Measurements from ENCODE around the gene CELSR1.

CELSR1 gene

DNA sequence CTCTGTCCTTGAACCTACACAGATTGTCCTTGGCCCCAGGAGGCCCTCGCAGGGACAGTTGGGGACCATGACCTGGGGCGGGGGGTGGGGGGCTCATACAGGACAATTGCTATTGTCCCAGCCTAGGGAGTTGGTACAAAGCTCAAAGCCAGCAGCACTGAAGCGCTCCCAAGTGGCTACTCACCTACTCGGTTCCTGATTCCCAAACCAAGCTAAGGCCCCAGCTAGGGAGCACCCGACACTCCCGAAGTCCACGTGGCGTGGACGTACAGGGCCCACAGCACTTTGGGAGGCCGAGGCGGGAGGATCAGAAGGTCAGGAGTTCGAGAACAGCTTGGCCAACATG is 80.6 kb downstream of the CELSR1 start:
- no peak for DNase-seq (ENCODE audit: low spot score)
- in situ Hi-C loops (cut with MboI; ENCODE audit: low sequenced_read_pairs, unreplicated experiment): no loop called here
- TF ChIP-seq, protein P1, sequence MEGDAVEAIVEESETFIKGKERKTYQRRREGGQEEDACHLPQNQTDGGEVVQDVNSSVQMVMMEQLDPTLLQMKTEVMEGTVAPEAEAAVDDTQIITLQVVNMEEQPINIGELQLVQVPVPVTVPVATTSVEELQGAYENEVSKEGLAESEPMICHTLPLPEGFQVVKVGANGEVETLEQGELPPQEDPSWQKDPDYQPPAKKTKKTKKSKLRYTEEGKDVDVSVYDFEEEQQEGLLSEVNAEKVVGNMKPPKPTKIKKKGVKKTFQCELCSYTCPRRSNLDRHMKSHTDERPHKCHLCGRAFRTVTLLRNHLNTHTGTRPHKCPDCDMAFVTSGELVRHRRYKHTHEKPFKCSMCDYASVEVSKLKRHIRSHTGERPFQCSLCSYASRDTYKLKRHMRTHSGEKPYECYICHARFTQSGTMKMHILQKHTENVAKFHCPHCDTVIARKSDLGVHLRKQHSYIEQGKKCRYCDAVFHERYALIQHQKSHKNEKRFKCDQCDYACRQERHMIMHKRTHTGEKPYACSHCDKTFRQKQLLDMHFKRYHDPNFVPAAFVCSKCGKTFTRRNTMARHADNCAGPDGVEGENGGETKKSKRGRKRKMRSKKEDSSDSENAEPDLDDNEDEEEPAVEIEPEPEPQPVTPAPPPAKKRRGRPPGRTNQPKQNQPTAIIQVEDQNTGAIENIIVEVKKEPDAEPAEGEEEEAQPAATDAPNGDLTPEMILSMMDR (IDR thresholded peaks at IDR 0.05; ENCODE audit: borderline replicate concordance, control extremely low read depth, extremely low read depth, insufficient read depth, missing control alignments): no peak

DNA sequence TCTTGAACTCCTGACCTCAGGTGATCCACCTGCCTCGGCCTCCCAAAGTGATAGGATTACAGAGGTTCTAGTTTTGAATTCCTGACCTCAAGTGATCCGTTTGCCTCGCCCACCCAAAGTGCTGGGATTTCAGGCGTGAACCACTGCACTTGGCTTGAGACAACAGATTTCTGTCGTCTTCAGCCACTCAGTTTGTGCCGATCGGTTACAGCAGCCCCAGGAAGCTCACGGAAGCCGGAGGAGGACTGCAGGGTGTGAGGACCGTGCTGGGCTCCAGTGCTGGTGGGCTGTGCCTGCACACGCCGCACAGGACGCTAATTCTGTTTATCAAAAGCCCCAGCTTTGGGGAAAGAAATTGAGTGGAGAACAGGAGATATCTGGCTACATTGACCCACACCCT is 82.0 kb downstream of the CELSR1 start:
- in situ Hi-C loops (cut with MboI; ENCODE audit: low sequenced_read_pairs, unreplicated experiment): no loop called here
- no peak for DNase-seq (ENCODE audit: low spot score)

DNA sequence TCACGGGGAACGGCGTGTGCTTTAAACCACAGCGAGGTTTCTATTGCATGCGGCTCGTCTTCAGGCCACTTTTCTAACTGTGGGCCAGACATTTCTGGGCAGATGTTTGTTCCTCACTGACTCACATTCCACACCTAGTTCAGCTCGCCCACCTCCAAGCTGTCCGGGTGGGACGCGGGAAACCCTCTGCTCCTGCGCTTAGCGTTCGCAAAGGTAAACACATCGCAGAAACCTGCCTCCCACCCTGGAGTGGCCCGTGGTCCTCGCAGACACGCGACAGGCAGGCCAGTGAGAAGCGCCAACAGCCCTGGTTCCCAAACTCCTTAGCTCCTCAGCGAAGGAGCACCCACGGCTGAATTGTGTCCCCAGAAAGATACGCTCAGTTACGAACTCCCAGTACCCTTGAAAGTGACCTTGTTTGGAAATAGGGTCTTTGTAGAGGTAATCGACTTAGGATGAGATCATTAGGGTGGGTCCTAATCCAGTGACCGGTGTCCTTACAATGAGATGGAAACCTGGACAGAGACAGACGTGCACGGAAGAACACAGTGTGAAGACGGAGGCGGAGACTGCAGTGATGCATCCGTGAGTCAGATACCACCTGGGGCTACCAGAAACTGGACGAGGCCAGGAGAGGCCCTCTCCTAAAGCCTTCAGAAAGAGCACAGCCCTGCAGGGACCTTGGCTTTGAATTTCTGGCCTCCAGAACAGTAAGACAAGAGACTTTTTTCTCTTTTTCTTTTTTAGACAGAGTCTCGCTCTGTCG is 82.7 kb downstream of the CELSR1 start:
- in situ Hi-C loops (cut with MboI; ENCODE audit: low sequenced_read_pairs, unreplicated experiment): no loop called here
- no peak for DNase-seq (ENCODE audit: low spot score)
- TF ChIP-seq, protein P1 (IDR thresholded peaks at IDR 0.05; ENCODE audit: borderline replicate concordance, control extremely low read depth, extremely low read depth, insufficient read depth, missing control alignments): no peak

More for the DNA sequence above, 82.0 kb downstream of the CELSR1 start:
- TF ChIP-seq, protein P1 (IDR thresholded peaks at IDR 0.05; ENCODE audit: borderline replicate concordance, control extremely low read depth, extremely low read depth, insufficient read depth, missing control alignments): no peak

DNA sequence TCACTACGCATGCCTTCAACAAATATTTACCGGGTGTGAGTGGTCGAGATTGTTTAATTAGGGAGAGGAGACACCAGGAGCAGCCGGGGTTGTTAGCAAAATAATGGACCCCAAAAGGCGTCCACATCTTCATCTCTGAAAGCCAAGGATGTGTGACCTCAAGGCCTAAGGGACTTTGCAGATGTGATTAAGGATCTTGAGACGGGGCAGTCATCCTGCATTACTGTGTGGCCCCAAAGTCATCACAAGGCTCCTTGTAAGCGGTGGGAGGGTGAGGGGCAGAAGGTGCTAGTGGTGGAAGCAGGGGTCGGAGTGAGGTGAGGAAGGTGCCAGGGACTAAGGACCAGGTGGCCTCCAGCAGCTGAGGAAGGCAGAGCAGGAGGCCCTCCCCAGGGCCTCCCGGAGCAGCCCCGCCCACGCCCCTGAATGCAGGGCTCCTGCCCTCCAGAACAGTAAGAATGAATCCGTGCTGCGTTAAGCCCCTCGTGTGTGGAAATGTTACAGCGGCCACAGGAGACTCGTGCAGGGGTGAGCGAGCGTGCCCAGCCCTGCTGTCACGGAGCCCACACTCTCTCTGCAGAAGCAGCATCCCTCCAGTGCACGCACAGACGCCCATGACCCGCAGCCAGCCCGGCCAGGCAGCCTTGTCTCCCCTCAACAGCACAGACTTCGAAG is 83.5 kb downstream of the CELSR1 start:
- TF ChIP-seq, protein P1 (IDR thresholded peaks at IDR 0.05; ENCODE audit: borderline replicate concordance, control extremely low read depth, extremely low read depth, insufficient read depth, missing control alignments): no peak
- DNase-seq (ENCODE audit: low spot score): no peak
- in situ Hi-C loops (cut with MboI; ENCODE audit: low sequenced_read_pairs, unreplicated experiment): no loop called here

DNA sequence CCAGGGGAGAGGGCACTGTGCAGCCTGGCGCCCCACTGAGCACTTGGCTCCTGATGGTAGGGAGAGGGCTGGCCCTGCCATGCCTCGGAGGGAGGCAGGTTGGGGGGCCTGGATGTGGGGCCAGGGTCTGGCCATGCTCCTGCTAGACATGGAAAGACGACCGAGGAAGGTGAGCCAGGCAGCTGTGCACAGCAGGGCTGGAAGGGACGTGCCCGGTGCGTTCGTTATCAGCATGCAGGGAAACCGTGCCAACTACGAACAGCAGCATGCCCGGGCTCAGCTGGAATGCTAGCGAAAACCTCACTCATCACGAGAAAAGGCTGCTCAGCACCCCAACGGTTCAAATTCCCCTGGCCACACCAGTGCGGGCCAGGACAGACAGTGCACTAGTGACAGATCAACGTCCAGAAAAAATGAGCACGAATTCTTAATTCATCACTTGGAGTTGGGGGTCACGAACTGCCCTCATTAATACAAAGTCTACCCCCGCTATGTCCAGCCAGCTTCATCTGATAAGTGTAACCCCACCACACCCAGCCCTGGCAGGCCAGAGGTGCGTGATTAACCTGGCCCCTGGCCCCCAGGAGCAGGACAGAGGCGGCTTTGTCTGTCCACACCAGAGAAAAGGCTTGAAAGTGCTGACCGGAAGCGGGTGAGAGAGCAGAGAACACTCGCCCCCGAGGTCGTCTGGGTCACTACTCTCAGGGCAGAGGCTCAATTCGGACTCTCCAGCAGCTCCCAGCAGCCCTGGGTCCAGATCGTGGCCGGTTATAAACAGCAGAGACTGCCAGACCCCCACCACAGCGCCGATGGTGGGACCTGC is 84.2 kb downstream of the CELSR1 start:
- no peak for DNase-seq (ENCODE audit: low spot score)
- TF ChIP-seq, protein P1 (IDR thresholded peaks at IDR 0.05; ENCODE audit: borderline replicate concordance, control extremely low read depth, extremely low read depth, insufficient read depth, missing control alignments): no peak
- in situ Hi-C loops (cut with MboI; ENCODE audit: low sequenced_read_pairs, unreplicated experiment): no loop called here

DNA sequence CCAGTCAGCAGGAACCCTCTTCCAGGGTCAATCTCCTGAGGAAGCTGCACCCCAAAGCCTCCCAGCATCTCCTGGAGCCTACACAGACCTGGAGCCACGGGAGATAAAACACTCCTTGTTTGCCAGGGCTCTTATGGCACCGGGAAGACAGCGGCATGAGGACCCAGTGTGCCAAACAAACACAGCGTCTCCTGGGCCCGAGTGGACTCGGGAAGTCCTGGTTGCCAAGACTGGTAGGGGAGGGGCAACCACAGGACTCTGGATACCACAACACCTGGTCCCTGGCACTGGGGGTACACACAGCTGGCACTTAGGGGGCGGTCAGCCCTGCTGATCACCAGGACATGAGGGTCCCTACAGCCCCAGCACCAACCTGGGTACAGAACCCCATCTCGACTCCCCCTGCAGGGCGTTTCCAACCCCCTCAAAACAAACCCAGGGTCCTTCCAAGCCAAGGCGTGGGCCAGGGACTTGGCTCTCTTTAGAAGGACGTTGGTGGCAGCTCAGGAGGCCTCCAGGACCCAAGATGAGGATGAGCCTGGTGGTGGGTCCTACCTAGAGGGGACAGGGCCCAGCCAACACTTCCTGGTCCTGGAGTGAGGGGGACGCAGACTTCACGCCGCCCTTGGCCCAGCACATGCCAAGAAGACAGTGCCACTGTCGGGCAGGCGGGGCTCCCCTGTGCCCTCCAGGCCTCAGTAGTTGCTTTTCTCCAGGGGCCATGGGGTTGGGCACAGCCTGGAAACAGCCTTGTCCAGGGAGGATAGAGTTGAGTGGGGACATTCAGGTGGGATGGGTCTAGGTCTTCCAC is 85.0 kb downstream of the CELSR1 start:
- no peak for DNase-seq (ENCODE audit: low spot score)
- in situ Hi-C loops (cut with MboI; ENCODE audit: low sequenced_read_pairs, unreplicated experiment): no loop called here
- TF ChIP-seq, protein P1 (IDR thresholded peaks at IDR 0.05; ENCODE audit: borderline replicate concordance, control extremely low read depth, extremely low read depth, insufficient read depth, missing control alignments): no peak
